Inflammatory macrophage treated with lipopolysaccharide for 1 hour (primary cell): ENCODE data around the gene IL25.

Experiments used
- DNase-seq, 2 donors: peaks; one replicate each; pipeline ENCODE4 v3.0.0-alpha.2; 2020 to 2022

IL25 gene

GRCh38 chr14:23354990-23355389 is 17.6 kb upstream of the IL25 start:
- no peak for DNase-seq

- DNase-seq: no peak
These were observed 16.7 kb upstream of the IL25 start for GRCh38 chr14:23355871-23356435.

- DNase-seq: no peak
These were observed 15.9 kb upstream of the IL25 start for GRCh38 chr14:23356662-23357061.

GRCh38 chr14:23357261-23357660 is 15.3 kb upstream of the IL25 start:
- no peak for DNase-seq

DNA sequence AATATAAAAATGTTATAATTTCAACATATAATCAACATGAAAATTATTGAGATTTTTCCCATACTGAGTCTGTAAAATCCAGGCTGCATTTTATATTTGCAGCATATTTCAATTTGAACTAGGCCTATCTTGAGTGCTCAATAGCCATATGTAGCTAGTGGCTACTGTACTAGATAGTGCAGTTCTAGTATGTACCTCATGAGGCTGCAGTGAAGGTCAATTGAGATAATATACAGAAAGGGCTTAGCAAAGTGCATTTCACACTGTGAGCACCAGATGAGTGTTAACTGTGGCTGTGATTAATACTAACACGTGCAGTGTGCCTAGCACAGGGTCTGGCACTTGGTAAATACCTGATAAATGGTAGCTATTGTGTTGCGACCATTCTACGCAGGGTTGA is 14.6 kb upstream of the IL25 start:
- DNase-seq: no peak

DNA sequence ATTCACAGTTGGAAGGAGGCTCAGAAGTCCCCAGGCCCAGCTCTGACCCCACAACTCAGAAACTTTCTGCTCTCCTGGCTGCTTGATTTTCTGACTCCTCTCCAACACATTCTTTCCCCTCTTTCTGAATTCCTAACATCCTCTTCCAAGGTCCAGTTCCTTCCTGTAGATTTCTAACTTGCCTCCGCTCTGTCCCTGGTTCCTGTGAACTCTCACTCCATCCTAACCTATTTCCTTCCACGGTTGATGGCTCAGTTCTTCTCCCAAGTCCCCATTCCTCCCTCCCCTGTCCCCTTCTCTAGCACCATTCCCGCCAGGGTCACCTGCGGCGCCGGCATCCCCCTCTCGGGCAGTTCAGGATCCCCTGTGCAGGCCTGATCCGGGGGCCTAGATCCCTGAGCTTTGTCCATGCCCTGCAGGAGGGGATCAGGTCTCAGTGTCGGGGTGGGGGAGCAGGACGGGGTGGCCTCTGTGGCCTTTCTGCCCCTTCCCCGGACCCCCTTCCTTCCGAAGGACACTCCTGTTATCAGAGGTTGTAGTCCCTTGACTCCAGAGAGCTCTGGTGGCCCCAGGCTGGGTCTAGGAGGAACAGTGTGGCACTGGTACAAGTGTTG is 13.9 kb upstream of the IL25 start:
- DNase-seq: no peak

DNA sequence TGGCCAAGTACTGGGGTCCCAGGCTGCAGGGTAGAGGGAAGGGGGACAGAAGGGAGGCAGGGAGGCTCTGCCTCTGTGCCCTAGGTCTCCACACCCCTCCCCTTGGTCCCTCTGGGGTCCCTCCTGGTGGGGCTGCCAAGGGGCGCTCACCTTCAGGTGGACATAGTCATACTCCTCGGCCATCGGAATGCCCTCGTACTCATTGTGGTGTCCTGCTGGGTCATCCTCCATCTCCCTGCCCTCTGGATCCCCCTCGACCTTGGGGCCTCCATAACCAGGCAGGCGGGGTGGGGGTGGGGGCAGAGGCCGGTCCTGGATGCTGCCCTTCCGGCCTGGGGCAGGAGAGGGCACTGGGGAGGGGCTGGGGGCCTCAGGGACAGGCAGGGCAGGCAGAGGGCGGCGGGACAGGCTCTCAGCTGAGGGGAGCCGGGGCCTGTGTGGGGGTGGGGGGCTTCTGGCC is 13.4 kb upstream of the IL25 start:
- no peak for DNase-seq

- DNase-seq: no peak
These were observed 12.7 kb upstream of the IL25 start for GRCh38 chr14:23359722-23360447.

DNA sequence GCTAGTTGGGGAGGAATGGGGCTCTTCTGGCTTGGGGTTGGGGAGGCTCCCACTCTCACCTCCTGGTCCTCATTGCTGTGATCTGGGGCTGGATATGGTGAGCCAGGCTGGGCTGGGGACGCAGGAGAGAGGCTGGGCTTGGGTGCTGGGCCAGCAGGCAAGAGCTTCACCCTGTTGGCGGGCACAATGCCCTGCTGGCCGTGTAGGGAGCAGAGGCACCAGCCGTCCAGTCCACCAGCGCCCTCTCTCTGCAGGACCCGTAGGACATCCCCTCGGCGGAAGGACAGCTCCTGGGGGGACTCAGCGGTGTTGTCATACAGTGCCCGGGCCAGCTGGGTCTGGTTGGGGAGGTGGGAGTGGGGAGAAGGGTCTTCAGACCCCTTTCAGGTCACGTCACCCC is 12.1 kb upstream of the IL25 start:
- no peak for DNase-seq

DNA sequence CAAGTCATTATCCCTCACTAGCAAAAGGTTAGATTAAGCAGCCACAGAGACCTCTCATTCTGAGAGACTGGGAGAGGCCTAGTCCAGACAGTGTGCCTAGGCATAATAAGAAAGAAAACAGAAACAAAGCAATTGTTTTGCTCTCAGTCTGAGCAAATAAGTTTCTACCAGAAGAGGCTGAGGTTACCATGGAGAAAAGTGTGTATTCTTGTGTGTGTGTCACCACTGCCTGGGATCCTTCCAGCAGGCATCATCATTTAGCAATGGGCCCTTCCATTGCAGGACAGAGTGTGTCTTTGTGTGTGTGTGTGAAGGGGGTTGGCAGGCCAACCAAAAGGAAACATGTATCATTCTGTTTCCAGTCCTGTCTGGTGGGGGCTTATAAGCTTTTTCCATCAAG is 11.3 kb upstream of the IL25 start:
- DNase-seq: no peak

GRCh38 chr14:23361763-23362162 is 10.8 kb upstream of the IL25 start:
- no peak for DNase-seq

- no peak for DNase-seq
These were observed 10.4 kb upstream of the IL25 start for GRCh38 chr14:23362200-23362599.

DNA sequence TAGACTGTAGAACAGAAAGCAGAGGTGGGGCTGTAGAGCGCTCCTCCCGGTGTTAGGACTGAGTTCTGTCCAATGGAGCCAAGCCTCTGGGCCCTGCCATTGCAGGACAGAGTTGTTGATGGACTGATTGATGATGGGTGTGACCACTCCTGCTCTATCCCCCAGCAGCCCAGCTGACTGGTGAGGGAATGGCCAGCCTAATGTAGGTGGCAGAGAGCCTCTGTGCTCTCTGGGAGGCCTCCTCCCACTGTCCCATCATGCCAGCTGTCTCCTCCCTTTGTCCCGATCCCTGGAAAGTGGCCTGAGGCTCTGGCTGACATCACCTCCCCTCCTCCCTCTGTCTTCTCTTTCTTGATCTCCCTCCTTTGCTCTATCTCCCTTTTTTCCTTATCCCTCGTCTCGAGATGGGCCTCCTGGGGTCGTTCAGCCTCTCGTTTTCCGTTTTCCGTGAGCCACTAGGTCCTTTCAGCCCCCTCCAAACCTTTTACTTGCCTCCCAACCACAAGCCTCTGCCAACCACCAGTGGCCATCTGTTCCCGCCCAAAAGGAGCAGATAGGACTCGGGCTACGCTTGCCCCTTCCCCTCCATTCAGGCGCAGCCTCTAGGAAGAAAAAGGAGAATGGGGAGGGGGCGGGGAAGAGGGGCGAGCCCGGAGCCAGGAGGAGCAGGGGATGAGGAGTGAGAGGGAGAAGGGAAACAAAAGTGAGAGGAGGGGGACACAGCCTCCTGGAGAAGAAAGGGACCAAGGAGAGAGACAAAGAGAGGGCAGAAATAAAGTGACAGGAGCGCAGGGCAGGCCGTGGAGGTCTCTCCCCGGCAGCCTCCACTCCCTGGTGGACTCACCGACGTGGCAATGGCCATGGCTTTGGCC is 8.2 kb upstream of the IL25 start:
- no peak for DNase-seq

GRCh38 chr14:23365036-23365731 is 7.4 kb upstream of the IL25 start, which contains the start of gene EFS:
Gene EFS, minus strand, starts transcription at chr14:23365172. Its CDS starts 147 bp downstream, at chr14:23365025.
- DNase-seq: no peak

- no peak for DNase-seq
These were observed 6.7 kb upstream of the IL25 start for GRCh38 chr14:23365732-23366425.

- DNase-seq: no peak
These were observed 6.1 kb upstream of the IL25 start for GRCh38 chr14:23366426-23366921.

GRCh38 chr14:23370221-23370620 is 2.4 kb upstream of the IL25 start:
- no peak for DNase-seq

GRCh38 chr14:23371865-23372264 is 744 bp upstream of the IL25 start:
- no peak for DNase-seq

- DNase-seq: no peak
These were observed 432 bp downstream of the IL25 start for GRCh38 chr14:23373041-23373440.

- DNase-seq: no peak
These were observed 3.1 kb downstream of the IL25 start for GRCh38 chr14:23375527-23376251.
